NCI-H2107 treated with DMSO at 0.1 percent for 48 hours (cell line): ENCODE results near the gene YWHAG.
A peak's percentile ranks its signal among the peaks of the same experiment; 100 is the strongest.
"Not testable (repeated sequence)": the region's sequence is repeated elsewhere in the genome, so short reads cannot be mapped to it uniquely, and the experiment has no call there.

Experiments
- DNase-seq: peaks from one replicate; lab custom pipeline; 2025; ENCODE audit not compliant: unreplicated experiment; lab: John Stamatoyannopoulos, UW

Gene YWHAG

DNA sequence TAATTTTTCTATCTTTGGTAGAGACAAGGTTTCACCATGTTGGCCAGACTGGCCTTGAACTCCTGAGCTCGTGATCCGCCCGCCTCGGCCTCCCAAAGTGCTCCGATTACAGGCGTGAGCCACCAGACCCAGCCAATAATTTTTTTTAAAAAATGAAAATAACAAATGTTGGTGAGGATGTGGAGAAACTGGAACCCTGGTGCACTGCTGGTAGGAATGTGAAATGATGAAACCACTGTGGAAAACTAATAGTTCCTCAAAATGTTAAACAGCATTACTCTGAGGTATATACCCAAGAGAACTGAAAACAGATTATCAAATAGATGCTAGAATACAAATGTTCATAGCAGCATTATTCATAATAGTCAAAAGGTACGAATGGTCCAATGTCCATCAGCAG lies 23.0 kb upstream of the YWHAG start:
- no peak for DNase-seq

DNA sequence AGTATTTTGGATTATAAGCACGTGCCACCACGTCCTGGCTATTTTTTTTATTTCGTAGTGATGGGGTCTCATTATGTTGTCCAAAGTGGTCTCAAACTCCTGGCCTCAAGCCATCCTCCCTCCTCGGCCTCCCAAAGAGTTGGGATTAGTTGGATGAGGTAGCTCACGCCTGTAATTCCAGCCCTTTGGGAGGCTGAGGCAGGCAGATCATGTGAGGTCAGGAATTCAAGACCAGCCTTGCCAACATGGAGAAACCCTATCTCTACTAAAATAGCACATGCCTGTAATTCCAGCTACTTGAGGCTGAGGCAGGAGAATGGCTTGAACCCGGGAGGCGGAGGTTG lies 21.8 kb upstream of the YWHAG start:
- no peak for DNase-seq

DNA sequence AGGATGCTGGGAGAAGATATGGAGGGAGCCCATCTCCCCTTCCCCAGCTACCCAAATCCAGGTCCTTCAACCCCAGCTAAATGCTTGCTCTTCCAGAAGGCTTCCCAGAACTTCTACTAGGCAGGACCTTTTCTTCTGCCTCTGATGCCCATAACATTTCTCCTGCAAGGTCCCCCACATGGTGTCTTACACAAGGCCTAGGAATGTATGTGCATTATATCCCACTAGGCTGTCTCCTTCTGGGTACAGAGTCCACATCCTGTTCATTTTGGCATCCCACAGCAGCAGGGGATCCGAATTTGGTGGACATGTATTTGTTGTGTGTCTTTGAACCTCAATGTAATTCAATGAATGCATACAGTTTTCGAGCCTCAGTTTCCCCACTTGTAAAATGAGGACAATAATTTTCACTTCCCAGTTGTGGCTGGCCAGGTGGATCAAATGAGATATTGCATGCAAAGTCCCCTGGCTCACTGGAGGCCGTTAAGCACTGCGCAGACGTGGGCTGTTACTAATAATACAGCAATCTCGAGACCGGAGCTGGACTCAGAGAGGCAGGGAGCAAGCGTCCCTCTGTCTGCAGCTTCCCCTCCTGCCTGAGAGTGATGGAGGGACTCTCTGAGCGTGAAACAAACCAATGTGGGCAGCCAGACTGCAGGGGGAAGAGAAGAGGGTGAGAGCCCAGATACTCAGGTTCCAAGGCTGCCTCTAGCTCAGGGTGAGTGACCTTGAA lies 18.6 kb upstream of the YWHAG start:
- DNase-seq, result no peak

DNA sequence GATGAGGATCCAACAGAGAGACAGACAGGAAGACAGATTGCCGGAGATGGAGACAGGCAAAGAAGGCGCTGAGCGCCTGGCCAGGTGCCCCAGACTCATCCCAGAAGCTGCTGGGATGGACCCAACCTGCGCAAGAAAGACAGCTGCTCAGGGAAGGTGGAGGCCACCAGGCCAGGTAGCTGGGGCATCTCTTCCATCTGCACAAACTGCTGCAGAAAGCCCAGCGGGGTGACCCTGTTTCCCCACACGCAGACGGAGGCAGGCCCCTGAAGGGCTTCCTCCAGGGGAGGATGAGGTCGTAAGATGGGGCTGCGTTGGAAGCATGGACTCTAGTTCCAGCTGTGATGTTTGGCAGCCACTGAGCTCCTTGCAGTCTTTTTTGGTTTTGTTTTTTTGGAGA lies 16.5 kb upstream of the YWHAG start:
- DNase-seq, result no peak

DNA sequence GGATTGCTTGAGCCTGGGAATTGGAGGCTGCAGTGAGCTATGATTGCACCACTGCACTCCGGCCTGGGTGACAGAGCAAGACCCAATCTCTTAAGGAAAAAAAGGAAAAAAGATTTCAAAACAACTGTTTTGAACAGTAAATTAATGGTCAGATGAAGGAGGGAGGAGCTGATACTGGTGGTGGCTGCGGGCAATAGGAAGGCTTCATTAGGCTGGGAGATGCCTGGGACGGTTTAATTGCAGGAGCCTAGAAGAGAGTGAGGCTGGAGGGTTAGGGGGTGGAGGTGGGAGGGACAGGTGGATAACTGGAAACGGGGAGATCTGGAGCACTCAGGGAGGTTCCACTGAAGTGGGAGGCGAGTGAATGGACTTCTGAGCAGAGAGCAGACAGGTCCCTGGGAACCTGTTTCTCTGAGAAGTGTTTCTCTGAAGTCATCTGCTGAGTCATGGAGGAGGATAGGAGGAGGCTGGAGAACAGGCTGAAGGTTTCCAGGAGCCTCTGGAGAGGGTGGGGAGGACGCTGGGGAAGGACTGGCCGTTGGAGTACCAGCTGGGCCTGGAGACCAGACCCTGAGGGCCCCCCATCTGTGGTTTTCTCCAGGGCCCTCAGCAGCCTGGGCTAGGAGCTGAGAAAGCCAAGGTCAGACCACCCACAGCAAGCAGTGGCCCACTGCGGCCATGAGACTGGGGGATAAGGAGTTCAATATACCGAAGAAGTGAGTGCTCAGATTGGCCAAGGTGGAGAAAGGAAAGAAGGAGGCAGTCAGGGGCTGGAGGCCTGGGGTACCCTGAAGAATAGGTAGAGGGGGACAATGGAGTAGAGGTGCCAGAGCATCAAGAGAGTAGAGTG lies 14.4 kb upstream of the YWHAG start:
- DNase-seq, result no peak

DNA sequence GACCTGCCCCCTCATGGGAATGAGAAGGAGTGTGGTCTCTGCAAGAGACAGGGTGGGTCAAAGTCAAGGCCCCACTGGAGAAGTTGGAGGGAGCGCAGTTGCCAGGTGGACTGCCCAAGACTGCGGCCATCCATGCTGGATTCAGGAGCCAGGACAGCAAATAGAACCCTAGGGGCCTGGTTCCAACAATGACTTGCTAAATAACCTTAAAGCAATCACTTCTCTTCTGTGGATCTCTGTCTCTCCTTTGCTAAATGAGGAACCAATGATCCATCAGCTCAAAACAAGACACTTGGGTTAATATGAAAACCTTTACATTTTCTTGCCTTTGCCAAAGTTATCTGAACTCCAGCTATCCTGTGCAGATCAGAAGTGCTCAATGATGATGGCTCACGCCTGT lies 12.6 kb upstream of the YWHAG start:
- no peak for DNase-seq

DNA sequence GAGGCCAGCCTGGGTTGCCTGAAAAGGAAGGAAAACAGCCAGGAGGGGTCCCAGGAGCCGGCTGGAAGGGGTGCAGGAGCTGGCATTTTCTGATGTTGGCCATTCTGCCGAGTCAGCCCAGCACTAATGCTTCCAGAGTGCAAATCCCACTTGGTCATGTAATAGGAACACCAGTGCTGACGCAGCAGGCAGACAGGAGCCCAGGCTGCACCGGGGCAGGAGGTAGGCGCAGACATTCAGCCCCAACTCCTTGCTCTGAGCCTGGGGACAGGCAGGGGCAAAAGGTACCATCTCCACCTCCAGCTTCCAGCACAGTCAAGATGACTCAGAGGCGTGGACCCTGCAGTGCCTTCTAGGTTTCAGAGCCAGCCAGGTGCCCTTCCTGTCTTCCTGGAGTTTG lies 10.2 kb upstream of the YWHAG start:
- DNase-seq, result no peak

DNA sequence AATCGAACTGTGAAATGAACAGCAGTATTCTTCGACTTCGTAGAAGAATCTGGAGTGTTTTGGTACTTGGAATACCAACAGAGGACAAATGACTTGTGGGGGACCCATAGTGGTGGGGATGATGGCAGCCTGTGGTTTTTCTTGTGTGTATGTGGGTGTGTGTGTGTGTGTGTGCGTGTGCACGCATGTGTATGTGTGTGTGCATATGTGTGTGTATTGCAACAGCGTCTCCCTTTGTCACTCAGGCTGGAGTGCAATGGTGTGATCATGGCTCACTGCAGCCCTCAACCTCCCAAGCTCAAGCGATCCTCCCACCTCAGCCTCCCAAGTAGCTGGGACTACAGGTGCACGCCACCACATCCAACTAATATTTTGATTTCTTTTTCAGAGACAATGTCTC lies 9.4 kb upstream of the YWHAG start:
- no peak for DNase-seq

DNA sequence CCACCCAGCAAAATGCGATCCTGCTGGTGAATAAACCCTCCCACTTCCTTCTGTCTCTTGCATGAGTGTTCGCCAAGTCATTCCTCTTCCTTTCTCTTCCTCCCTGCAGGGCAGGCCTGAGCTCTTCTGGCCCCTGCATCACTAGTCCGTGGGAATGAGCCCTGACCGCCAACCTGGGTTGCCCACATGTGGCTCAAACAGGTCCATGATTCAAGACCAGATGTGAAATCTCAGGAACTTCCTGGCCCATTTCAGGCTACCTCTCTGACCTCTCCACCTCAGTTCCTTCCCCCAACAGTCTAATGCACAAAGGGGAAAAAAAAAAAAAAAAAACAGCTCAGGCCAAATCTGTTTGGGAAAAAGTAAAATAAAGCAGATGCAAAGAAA lies 5.4 kb upstream of the YWHAG start:
- no peak for DNase-seq

DNA sequence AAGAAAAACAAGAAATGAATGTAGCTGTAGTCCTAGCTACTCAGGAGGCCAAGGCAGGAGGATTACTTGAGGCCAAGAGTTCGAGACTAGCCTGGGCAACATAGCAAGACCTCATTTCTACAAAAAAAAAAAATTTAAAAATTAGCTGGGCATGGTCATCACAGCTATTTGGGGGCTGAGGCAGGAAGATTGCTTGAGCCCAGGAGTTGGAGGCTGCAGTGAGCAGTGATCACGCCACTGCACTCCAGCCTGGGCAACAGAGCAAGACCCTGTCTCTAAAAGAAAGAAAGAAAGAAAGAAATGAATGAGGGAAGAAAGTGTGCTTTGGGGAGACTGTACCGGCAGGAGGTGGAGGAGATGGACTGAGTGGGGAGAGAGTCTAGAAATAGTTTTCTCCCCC lies 5.0 kb upstream of the YWHAG start:
- not testable (repeated sequence) for DNase-seq

DNA sequence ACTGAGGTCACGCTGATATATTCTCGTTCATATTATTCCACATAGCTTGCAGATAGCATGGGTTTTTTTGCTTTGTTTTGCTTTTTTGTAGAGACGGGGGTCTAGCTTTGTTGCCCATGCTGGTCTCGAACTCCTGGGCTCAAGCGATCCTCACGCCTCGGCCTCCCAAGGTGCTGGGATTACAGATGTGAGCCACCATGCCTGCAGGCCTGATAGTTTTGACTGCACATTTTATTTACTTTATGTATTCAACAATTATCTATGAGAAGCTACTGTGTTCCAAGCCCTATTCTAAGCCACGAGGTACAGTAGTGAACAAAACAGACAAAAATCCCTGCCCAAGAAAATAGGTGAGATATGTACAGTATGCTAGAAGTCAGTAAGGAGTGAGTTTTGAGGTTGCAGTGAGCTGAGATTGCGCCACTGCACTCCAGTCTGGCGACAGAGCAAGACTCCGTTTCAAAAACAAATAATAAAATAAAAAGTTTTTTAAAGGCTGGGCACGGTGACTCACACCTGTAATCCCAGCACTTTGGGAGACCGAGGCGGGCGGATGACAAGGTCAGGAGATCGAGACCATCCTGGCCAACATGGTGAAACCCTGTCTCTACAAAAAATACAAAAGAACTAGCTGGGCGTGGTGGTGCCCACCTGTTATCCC lies 1.3 kb upstream of the YWHAG start:
- DNase-seq, result no peak

DNA sequence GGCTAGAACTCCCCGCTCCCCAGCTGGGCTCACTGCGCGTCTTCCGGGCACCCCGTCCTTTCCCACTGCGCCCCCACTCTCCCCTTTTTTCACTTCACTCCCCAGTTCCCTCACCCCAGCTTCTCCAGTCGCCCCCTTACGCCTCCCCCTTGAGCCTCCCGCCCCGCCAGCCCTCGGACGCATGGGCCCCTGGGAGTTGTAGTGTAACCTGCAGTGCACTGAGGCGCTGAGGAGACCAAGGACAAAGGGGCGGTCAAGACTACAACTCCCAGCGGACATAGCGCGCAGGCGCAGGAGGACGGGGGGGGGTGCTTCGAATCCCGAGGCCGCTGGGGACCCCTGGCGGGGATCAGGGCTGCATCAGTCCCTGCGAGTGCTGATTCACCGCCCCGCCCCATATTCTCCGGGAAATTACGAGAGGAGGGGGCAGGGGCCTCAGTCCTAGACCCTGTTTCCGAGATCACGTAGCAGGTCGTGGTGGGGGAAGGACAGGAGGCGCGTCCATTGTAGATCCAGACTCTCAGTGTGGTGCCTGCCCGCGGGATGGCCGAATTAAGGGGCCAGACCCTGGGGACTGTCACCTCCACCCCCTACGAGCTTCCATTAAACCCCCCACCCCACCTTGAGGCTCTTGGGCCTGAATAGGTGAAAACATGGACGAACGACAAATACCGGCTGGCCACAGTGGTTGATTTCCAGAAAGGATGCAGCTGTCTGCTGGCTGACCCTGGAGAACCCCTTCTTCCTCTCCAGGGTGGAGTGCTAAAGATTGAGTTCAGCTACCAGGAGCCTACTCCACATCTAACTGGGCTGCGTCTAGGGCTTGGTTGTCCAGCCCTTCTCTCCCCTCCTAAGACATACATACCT lies 553 bp upstream of the YWHAG start:
- DNase-seq, result peak; percentile 99

DNA sequence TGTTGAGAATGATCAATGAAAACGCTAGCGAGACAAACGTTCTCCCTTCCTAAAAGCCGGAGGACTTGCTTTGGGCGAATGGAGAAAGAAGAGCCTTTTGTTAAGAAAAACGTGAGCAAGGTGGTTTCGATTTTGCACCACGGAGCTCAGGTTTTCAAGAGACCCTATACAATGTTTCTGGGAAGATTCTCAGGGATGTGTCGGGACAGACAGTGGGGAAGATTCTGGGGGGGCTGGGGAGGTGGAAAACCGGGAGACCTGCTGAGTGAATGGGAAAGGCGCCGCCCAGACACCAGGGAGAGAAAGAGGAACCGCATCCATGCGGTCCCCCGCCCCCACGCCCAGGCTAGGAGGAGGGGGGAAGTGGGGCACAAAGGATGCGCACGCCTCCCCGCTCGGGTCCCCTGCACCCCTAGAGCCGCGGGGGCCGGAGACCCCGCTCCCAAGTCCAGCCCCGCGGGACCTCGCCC lies 745 bp downstream of the YWHAG start:
- peak; percentile 69 for DNase-seq

DNA sequence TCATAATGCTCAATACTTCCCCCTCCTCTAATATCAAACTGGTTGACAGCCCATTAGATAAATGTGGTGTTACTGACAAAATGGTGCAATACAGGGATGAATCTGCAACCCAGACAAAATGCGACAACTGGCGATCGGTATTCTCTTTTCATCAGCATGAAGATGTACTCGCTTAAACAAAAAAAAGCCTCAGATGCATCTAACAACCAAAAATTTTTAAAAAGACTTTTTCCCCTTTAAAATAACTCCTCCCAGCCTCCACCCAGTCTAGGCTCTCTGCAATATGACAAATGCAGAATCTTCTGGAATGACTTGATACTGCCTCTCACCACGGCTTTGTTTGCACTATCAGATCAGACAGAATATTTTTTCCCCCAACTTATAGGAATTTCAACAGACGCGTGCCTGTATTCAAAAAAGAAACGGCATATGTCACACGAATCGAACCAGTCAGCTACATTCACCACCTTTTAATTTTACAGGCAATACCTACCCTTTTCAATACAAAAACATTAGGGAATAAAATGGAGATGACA lies 1.2 kb downstream of the YWHAG start:
- peak; percentile 69 for DNase-seq

DNA sequence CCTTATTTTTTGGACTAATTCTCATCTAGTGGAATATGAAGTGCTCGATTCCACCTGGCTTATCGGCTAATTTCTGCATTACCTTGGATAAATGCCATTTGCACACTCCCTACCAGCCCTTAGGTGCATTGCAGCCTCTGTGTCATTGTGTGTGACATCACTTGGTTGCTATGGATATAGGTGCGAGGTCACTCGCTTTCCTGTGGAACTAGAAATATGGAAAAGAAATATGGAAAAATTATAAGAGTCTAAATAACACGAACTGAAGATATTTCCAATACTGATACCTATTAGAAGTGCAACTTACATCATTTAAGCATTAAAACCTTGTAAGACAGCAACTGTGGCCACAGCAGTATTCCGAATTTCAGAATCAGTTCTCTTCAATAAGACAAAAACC lies 2.0 kb downstream of the YWHAG start:
- peak; percentile 50 for DNase-seq

DNA sequence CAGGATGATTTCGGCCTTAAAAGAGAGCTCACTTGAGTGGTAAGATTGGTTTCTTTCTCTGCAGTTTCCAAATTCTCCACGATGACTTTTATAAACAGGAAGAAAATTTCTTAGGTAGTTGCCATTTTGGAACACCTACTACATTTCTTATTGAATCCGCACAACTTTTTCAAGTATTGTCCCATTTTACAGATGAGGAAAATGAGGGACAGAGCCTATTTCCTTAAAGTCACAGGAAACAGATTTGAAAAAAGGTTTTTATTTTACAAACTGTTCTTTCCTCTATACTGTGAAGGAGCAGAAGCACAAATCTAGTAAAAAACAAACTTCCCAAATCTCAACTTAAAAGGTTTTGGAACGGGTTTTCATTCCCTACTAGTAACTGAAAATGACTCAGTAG lies 2.7 kb downstream of the YWHAG start:
- no peak for DNase-seq

DNA sequence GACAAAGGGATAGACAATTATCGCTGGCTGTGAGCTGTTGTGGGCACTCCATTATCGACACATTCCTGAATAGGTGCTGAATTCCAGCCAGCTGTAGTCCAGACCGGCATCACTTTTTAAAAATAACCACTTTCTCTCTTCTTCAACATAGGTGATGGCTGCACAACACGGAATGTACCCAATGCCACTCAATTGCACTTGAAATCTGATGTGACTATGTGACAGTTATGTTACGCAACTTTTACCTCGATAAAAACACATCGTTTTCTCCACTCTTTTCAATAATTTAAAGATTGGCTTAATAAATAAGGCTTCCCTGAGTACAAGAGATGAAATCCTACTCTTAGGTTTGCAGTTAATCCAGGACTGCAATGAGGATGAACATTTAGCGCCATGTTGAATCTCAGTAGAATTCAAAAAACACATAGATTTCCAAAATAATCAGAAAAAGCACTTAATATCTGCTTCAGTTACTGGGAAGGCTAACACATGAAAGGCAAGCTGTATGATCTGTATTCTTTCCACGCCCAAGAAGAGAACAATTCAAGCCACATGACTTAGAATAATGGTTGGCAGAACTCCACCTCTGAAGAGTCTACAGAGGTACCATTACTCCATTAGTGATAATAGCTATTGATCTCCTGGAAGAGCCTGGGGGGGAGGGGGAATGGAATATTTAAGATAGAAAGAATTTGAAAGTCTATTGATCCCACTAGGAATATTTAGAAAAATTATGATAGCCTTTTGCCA lies 3.6 kb downstream of the YWHAG start:
- DNase-seq, result no peak

DNA sequence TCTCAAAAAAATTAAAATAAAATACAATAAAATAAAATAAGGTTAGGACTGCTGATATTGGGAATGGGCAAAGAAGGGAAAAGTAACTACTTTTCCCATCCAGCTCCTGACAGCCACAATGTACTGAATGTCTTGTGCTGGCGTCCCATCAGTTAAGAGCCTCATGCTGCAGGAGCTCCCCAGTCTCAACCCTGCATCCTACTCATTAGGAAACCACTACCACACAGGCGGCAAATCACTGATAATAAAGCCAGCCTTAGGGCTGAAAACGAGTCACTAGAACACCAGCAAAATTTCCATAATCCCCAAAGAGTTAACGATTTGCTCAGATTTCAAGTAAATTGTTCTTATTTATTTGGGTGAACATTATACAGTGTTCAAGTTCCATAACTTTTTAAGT lies 4.3 kb downstream of the YWHAG start:
- no peak for DNase-seq

DNA sequence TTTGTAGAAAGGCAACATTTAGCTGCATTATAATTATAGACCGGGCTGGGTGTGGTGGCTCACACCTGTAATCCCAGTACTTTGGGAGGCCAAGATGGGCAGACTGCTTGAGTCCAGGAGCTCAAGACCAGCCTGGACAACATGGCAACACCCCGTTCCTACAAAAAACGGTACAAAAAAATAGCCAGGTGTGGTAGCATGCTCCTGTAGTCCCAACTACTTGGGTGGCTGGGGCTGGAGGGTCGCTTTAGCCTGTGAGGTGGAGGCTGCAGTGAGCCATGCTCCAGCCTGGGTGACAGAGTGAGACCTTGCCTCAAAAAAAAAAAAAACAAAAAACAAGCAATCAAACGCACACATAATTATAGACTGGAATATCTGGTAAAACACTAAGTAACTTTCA lies 5.0 kb downstream of the YWHAG start:
- no peak for DNase-seq

DNA sequence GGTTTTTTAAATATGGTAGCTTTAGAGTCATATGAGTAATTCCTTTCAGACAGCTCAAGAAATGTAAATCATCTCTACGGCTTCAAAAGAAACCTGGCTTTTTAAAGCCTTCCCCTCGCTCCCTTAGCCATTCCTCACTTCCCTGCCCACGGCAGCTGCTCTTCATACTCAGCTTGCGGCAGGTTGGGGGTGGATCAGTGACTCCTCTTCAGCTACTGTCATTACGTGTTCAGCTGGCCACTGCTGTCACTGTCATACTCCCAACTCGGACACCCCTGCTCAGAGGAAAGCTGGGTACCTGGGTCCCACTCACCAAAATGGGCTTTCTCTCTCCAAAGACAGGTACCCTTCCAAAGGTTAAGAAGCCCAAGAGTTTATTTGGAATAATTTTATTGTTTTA lies 6.6 kb downstream of the YWHAG start:
- DNase-seq, result no peak
